Right cardiac atrium (tissue), 5 donors: Measurements from ENCODE around the gene ATP8B1. TPM values are rescaled to one million over a fixed set of nuclear protein-coding genes. Genes with fewer than 3 reads are reported as not detected.
A peak's percentile ranks its signal among the peaks of the same experiment; 100 is the strongest.
"Not testable (repeated sequence)": the region's sequence is repeated elsewhere in the genome, so short reads cannot be mapped to it uniquely, and the experiment has no call there.

ENCODE experiments used
- ATAC-seq, 2 donors: fragments of 200-7000 bp; cut with Tn5 transposase; one replicate each; pipeline versions ENCODE4 v1.8.0 to v1.9.1; 2020; ENCODE audit warnings: moderate library complexity in 2 of 2, mild to moderate bottlenecking in 1 of 2
- DNase-seq, 3 donors: peaks; one replicate each; pipeline ENCODE4 v3.0.0-alpha.2; 2020
- H3K27ac ChIP-seq: one replicate; pipeline ENCODE4 v1.5.1; 2013; ENCODE audit warnings: mild to moderate bottlenecking, low read length, control low read depth, moderate library complexity
- H3K27me3 ChIP-seq: one replicate; pipeline ENCODE4 v1.6.1; 2013; ENCODE audit not compliant: control insufficient read depth, insufficient read depth
- H3K4me1 ChIP-seq: one replicate; pipeline ENCODE4 v1.6.1; 2013; ENCODE audit warnings: low read length; ENCODE audit not compliant: control insufficient read depth, insufficient read depth
- H3K4me3 ChIP-seq: one replicate; pipeline ENCODE4 v1.5.1; 2013; ENCODE audit warnings: low read length, control low read depth
- H3K9me3 ChIP-seq: one replicate; pipeline ENCODE4 v1.6.1; 2013; ENCODE audit warnings: low read length; ENCODE audit not compliant: control insufficient read depth
- WGBS: extraction: QIAGEN DNeasy Blood & Tissue Kit; methylation state at CpG from one replicate; pipeline ENCODE4 v1.1.7; 2013; 5-methylcytosine and 5-hydroxymethylcytosine counted together
- intact Hi-C, 4 donors: fragments of 100-400 bp; cut with DNase I; formaldehyde crosslinking; loops; one replicate each; pipeline versions ENCODE4 v1.11.0 to v1.14.0; 2022 to 2023
- long read RNA-seq, 4 donors: library from polyadenylated mRNA; unstranded; transcript quantifications; one replicate each; pipeline ENCODE4 v2.0.0, GENCODE V29; 2020 to 2021
- polyA plus RNA-seq: library from polyadenylated mRNA; stranded (reverse); fragments of 200-250 nt; gene quantifications from one replicate; pipeline ENCODE4 v1.2.3, GENCODE V29; 2013
- total RNA-seq, 4 donors: library from RNA; stranded (reverse); fragmentation: NEBNext Ultra II Directional; extraction: Animal tissue kit (Norgen Biotek cat#: 25700); gene quantifications; one replicate each; pipeline ENCODE4 v1.2.1, GENCODE V29; 2021
- donor health status: healthy with polysubstance abuse.
- donor health status: DM: no; HTN: yes; CAD: no.
- donor health status: DM: no; HTN: no; CAD: no.
- donor health status: DM: no; HTN: yes; CAD: no; lungs with severe emphysema.
- donor health status: DM: yes; HTN: yes; CAD: no.

ATP8B1 gene
- total RNA-seq (10 to 100 TPM in 1 of 4 donors, 1 to 10 TPM in 3; 7.5 to 11.5 (median 9.4) TPM), polyA plus RNA-seq (2.6 TPM)
- long read RNA-seq, donor 1, full-length matches to known transcripts, result 1 of 14 reads
- long read RNA-seq, donor 1, partial matches to known transcripts, result 3 of 14 reads
- long read RNA-seq, donor 1, other reads (novel, unspliced or antisense), result 10 of 14 reads
- long read RNA-seq, donor 2, partial matches to known transcripts, result 1 of 2 reads
- long read RNA-seq, donor 2, other reads (novel, unspliced or antisense), result 1 of 2 reads
- long read RNA-seq, donor 3, partial matches to known transcripts, result 9 of 15 reads
- long read RNA-seq, donor 3, other reads (novel, unspliced or antisense), result 6 of 15 reads
- long read RNA-seq, donor 4, partial matches to known transcripts, result 1 of 1 reads
- long read RNA-seq, donor 4, other reads (novel, unspliced or antisense), result 0 of 1 reads

DNA sequence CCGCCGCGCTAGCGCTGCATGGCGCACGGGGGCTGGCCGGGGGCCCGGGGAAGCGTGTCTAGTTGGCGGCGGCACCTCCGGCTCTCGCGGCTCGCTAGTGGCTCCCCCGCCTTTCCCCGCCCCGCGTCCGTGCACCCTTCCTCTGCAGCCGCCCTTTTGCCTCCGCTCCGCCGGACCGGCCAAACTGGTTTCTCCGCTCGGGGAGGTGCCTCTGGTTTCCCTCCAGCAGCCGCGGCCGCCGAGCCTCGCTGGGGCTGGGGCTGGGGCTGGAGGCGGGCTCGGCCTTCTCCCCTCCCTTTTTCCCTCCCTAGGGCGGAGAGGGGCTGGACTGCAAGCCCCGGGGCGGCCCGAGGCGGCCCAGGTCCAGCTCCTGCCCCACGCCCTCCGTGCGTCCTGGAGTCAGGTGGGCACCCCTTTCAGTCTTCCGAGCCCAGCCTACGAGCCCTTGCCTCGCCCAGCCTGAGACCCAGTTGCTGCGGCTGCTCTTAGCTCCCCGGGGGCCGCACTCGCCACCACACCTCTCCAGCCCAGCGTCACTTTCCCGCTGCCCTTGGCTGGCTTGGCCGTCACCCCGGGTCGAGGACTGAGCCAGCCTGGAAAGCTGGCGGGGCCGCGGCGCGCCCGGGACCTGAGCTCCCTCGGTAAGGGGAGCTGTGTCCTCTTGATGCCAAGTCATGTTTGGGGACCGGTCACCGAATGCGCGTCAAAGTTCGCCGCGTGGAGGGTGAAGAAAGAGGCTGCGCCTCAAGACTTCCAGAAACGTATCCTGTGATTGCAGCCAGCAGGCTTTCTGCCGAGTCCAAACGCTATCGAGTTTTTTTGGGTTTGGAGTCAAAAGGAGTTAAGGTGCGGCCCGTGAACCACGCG lies at the start of gene ATP8B1:
TSS of gene ATP8B1 (minus strand) at position 213 of the 867 bp plus-strand sequence. CDS start 71,508 bp downstream, outside the sequence.
- H3K27me3 ChIP-seq, result no peaks in the 10 kb centered on the region
- peak; percentile 83 to 93 (median 93) for DNase-seq
- WGBS, result 2% methylated on average over 77 of the region's 77 CpGs
- intact Hi-C loops, result loop anchor here in 2 of 4 donors (10.0 kb wide), 2 partner anchors 89 to 169 kb away; no protein-coding TSS in a partner anchor
- H3K27ac ChIP-seq, result peak within 1 kb of the TSS; percentile 18
- peak within 1 kb of the TSS; percentile 82 for H3K4me3 ChIP-seq
- no peaks in the 10 kb centered on the region for H3K9me3 ChIP-seq
- ATAC-seq, result peak; percentile 93
- peaks cover 3% of the 10 kb centered on the region for H3K4me1 ChIP-seq

DNA sequence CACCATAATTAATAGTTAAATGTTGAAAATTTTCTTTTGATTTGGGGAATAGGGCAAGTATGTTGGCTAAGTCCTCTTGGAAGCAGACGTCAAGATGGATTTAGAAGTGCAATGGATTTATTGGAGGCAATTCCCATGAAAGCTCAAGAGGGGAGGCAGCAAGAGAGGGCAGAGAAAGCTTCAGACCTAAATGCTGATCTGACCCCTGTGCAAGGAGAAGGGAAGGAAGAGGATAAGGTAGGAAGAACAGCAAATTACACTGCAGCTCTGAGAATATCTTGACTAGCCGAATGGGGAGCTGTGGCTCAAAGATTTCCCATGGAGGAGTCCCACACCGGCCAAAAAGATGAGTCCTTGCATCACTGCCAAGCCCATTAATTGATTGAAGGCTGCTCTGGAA lies 46.9 kb upstream of the ATP8B1 start:
- Histone ChIP-seq H3K27ac (no peak overlapping the region), H3K4me3 (no peak overlapping the region), H3K4me1 (no peaks in the 10 kb centered on the region), H3K27me3 (no peaks in the 10 kb centered on the region), H3K9me3 (no peaks in the 10 kb centered on the region)
- ATAC-seq (no peak), DNase-seq (no peak)
- intact Hi-C loops, result no loop called here
- 78% methylated on average over 3 of the region's 3 CpGs for WGBS

DNA sequence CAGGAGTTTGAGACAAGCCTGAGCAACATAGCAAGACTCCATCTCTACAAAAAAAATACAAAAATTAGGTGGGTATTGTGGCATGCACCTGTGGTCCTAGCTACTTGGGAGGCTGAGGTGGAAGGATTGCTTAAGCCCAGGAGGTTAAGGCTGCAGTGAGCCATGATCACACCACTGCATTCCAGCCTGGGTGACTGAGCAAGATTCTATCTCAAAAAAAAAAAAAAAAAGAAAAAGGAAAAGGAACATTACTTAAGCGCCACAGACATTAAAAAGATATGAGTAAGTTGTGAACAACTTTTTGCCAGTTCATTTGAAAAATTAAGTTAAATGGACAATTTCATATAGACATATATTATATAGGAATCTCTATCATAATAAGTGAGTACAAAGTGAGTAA lies 45.3 kb upstream of the ATP8B1 start:
- H3K4me3 ChIP-seq, H3K27ac ChIP-seq, ATAC-seq, H3K4me1 ChIP-seq, H3K9me3 ChIP-seq, DNase-seq, intact Hi-C loops, H3K27me3 ChIP-seq: not testable (repeated sequence)
- 94% methylated on average over 1 of the region's 1 CpG for WGBS

DNA sequence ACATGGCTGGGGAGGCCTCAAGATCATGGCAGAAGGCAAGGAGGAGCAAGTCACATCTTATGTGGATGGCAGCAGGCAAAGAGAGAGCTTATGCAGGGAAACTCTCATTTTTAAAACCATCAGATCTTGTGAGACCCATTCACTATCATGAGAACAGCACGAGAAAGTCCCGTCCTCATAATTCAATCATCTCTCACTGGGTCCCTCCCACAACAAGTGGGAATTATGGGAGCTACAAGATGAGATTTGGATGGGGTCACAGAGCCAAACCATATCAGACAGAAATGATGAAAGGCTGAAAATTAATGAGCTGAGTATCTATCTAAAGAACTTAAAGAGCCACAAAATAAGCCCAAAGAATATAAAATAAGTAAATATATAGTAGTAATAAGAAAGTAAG lies 44.3 kb upstream of the ATP8B1 start:
- H3K4me1 ChIP-seq, H3K9me3 ChIP-seq, H3K4me3 ChIP-seq, intact Hi-C loops, H3K27ac ChIP-seq, DNase-seq, ATAC-seq, H3K27me3 ChIP-seq: not testable (repeated sequence)
- 88% methylated on average over 2 of the region's 2 CpGs for WGBS

- Histone ChIP-seq H3K4me1 (no peaks in the 10 kb centered on the region), H3K27me3 (no peaks in the 10 kb centered on the region), H3K9me3 (no peaks in the 10 kb centered on the region), H3K27ac (no peak overlapping the region), H3K4me3 (no peak overlapping the region)
- ATAC-seq (peak; percentile 98 to 99), DNase-seq (no peak)
- intact Hi-C loops, result no loop called here
- WGBS, result 9% methylated on average over 1 of the region's 1 CpG
These were observed 43.1 kb upstream of the ATP8B1 start for GRCh38 chr18:57846258-57846657.

DNA sequence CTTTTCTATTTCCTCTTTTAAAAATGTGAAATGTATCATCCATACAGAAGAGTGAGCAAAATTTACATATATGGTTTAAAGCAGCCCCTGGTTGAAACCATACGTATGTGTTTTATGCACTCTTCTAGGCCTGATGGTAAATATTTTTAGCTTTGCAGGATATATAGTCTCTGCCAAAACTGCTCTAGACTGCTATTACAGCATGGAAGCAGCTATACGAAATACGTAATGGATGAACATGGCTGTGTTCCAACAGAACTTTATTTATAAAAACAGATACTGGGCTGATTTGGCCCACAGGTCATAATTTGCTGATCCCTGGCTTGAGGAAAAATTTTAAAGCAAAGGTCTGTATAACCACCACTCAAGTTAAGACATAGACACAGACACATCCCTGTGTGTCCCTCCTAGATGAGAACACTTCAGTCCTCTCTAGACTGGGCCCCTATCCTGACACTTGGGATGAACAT lies 42.5 kb upstream of the ATP8B1 start:
- Histone ChIP-seq H3K4me3 (no peak overlapping the region), H3K9me3 (no peaks in the 10 kb centered on the region), H3K4me1 (no peaks in the 10 kb centered on the region), H3K27me3 (no peaks in the 10 kb centered on the region), H3K27ac (no peak overlapping the region)
- peak in 1 of 2 donors; percentile 50 for ATAC-seq
- 51% methylated on average over 3 of the region's 3 CpGs for WGBS
- intact Hi-C loops, result no loop called here
- DNase-seq, result no peak

- Histone ChIP-seq H3K4me1 (no peaks in the 10 kb centered on the region), H3K9me3 (no peaks in the 10 kb centered on the region), H3K27me3 (no peaks in the 10 kb centered on the region), H3K4me3 (no peak overlapping the region), H3K27ac (no peak overlapping the region)
- intact Hi-C loops, result no loop called here
- DNase-seq, result no peak
- 96% methylated on average over 7 of the region's 7 CpGs for whole genome bisulfite sequencing
- no peak for ATAC-seq
These were observed 41.2 kb upstream of the ATP8B1 start for GRCh38 chr18:57844319-57844718.

- no peak for ATAC-seq
- no peak overlapping the region for H3K27ac ChIP-seq
- H3K4me1 ChIP-seq, result no peaks in the 10 kb centered on the region
- no peak overlapping the region for H3K4me3 ChIP-seq
- intact Hi-C loops, result no loop called here
- H3K27me3 ChIP-seq, result no peaks in the 10 kb centered on the region
- H3K9me3 ChIP-seq, result no peaks in the 10 kb centered on the region
- no peak for DNase-seq
- WGBS, result 83% methylated on average over 5 of the region's 5 CpGs
These were observed 40.3 kb upstream of the ATP8B1 start for GRCh38 chr18:57843386-57843785.

DNA sequence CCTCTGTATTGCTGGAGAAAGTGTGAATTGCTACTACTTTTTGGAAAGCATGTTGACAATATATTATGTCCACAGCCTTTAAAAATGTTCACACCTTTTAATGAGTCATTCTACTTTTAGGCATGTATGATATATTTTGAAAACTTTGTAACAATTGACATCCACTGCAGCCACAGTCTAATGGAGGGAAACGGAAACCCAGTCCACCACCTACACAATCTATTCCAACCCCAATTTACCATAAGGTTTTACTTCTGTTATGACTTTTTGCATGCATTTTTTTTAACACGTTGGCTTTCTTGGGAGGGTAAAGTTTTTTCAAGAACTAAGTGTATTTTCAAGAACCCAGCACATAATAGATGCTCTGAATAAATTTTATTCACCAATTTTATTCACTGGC lies 38.5 kb upstream of the ATP8B1 start:
- H3K27me3 ChIP-seq, result no peaks in the 10 kb centered on the region
- intact Hi-C loops, result no loop called here
- ATAC-seq (no peak), DNase-seq (no peak)
- H3K4me3 ChIP-seq, result no peak overlapping the region
- no peaks in the 10 kb centered on the region for H3K9me3 ChIP-seq
- no peak overlapping the region for H3K27ac ChIP-seq
- no peaks in the 10 kb centered on the region for H3K4me1 ChIP-seq
- 83% methylated on average over 2 of the region's 2 CpGs for WGBS

GRCh38 chr18:57839942-57840381 lies 36.8 kb upstream of the ATP8B1 start:
- intact Hi-C loops, result no loop called here
- Histone ChIP-seq H3K9me3 (no peaks in the 10 kb centered on the region), H3K4me1 (no peaks in the 10 kb centered on the region), H3K27ac (no peak overlapping the region), H3K4me3 (no peak overlapping the region), H3K27me3 (no peaks in the 10 kb centered on the region)
- DNase-seq, result no peak
- WGBS, result 88% methylated on average over 6 of the region's 6 CpGs
- ATAC-seq, result no peak
